ENCODE data around the gene MOB4.

MOB4 gene

DNA sequence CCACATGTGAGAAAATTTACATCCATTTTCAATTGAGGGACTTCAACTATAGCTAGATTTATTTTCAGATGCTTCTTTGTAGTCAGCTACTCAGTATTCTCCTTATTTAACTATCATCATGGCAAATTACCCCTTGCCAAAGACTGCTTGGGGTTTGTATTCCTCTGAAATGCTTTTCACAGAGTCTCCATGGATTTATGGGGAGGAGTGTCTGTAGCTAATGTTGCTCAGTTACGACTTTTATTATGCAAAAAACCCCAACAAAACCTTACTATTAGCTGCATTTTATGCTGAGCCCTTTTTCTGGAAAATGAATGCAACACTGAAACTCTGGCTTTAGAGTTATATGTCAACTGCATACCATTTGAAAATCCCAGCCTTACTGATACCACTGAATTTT is 80.9 kb downstream of the MOB4 start:
- DNase-seq = no peak

GRCh38 chr2:197597166-197597565 is 81.3 kb downstream of the MOB4 start:
- DNase-seq = no peak

GRCh38 chr2:197598450-197598849 is 82.6 kb downstream of the MOB4 start:
- no peak for DNase-seq

DNA sequence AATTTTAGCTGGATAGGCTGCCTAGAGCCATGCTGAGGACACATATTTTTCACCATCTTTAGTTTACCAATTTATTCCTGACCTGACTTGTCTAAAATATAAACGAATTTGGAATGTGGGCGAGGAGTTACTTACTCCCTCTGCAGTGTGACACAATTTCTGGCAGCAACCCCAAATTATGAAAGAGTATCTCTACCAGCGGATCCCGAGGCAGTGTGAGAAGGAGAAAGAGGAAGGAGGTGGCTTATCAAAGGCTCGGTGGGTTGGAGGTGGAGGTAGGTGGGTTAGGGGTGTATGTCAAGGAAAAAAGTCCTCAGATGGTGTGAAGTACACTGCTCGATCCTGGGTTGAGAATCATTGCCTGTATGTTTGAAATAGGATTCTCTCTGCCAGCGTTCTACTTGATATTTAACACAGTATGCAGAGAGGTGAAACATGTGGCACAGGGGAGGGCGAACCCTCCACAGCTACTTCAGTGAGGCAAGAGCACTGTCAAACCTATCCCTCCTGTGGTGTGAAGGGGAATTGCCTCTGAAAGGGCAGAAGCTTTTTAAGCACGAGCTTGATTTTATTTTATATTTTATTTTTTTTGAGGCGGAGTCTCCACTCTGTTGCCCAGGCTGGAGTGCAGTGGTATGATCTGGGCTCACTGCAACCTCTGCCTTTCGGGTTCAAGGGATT is 83.6 kb downstream of the MOB4 start:
- DNase-seq = peak; percentile 40

- no peak for DNase-seq
These were observed 84.4 kb downstream of the MOB4 start for GRCh38 chr2:197600306-197600705.

GRCh38 chr2:197601726-197602125 is 85.9 kb downstream of the MOB4 start:
- DNase-seq = no peak
